ENCODE data around the gene AMOTL1. TPM values are rescaled to one million over a fixed set of nuclear protein-coding genes. Genes with fewer than 3 reads are reported as not detected.

The AMOTL1 gene
- polyA plus RNA-seq, 1 experiment, result 43.7 TPM

DNA sequence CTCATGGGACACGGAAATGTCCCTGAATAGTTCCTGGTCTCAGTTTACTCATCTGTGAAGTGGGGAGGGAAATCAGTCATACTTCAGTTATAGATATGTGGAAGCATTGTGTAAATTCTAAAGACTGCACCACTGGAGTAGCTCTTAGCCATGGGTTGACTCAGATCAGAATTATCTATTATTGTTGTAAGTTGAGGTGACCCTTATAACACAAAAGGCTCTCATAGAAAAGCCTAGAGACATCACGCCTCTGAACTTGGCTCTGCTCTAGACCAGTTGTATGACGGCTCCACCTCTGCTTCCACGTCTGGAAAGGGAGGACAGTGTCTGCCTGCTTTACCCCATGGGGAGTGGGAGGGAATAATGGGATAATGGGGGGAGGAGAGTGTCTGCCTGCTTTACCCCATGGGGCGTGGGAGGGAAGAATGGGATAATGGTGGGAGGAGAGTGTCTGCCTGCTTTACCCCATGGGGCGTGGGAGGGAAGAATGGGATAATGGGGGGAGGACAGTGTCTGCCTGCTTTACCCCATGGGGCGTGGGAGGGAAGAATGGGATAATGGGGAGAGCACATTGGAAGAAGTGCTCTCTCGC lies 98.2 kb downstream of the AMOTL1 start:
- ChIA-PET POLR2A (no interaction called here), CTCF (no interaction called here)
- H3K27ac ChIP-seq (ENCODE audit: low read depth, low read length), result no peak overlapping the region

DNA sequence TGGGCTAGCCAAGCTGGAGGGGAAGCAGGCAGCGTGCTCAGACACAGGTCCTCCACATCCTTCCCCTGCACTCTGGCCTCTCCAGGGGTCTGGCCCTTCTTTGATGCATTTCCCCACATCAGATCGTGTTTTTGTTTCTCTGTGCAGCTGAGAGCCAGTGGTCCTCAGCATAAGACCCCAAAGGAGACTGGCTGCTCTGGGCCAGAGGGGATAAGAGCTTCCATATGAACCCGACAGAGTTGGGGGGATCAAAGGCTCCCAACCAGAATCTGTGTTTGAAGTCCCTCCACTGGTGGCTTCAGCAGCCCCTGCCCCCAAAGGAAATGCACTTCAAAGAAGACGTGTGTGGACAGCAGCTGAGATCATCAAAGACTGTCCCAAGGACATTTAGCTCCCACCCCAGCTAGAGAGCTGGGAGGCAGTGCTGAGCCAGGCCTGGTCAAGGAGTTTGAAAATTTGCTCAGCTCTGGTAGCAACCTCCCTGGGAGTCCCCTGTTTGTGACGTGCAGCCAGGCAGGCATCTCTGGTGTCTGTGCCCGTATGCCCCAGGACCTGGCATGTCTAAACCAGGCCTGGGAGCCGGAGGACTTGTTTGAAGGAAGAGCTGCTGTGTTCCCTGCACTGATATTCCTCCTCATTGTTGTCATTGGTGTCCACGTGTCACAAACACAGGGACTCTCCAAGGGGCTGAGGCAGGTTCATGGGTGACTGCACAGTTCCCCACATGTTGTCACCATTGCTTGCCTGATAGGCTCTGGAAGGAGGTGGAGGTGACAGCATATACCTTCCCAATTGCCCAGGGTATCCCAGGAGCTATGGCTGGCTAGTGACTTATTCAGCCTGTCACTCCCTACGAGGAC lies 99.0 kb downstream of the AMOTL1 start:
- POLR2A ChIA-PET, result no interaction called here

More for the DNA sequence above, 98.2 kb downstream of the AMOTL1 start:
- Histone ChIP-seq H3K4me3 (ENCODE audit: low read depth, low read length) (no peak overlapping the region), H3K27me3 (ENCODE audit: control insufficient read depth, insufficient read depth, low read length) (no peaks in the 10 kb centered on the region), H3K9me3 (ENCODE audit: control insufficient read depth, insufficient read depth, low read length) (no peaks in the 10 kb centered on the region; the same call in 1 of the 2 replicates)
- TF ChIP-seq, protein P1, sequence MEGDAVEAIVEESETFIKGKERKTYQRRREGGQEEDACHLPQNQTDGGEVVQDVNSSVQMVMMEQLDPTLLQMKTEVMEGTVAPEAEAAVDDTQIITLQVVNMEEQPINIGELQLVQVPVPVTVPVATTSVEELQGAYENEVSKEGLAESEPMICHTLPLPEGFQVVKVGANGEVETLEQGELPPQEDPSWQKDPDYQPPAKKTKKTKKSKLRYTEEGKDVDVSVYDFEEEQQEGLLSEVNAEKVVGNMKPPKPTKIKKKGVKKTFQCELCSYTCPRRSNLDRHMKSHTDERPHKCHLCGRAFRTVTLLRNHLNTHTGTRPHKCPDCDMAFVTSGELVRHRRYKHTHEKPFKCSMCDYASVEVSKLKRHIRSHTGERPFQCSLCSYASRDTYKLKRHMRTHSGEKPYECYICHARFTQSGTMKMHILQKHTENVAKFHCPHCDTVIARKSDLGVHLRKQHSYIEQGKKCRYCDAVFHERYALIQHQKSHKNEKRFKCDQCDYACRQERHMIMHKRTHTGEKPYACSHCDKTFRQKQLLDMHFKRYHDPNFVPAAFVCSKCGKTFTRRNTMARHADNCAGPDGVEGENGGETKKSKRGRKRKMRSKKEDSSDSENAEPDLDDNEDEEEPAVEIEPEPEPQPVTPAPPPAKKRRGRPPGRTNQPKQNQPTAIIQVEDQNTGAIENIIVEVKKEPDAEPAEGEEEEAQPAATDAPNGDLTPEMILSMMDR (IDR thresholded peaks at IDR 0.05; ENCODE audit: low read depth, low read length), result no peak
- no peak for DNase-seq (ENCODE audit: low read depth, low spot score)

GRCh38 chr11:94868468-94868867 lies 100.3 kb downstream of the AMOTL1 start:
- Histone ChIP-seq H3K9me3 (ENCODE audit: control insufficient read depth, insufficient read depth, low read length) (no peaks in the 10 kb centered on the region; the same call in 1 of the 2 replicates), H3K27me3 (ENCODE audit: control insufficient read depth, insufficient read depth, low read length) (no peaks in the 10 kb centered on the region), H3K4me3 (ENCODE audit: low read depth, low read length) (no peak overlapping the region), H3K27ac (ENCODE audit: low read depth, low read length) (no peak overlapping the region)
- TF ChIP-seq, protein P1 (IDR thresholded peaks at IDR 0.05; ENCODE audit: low read depth, low read length), result no peak
- no peak for DNase-seq (ENCODE audit: low read depth, low spot score)
- POLR2A ChIA-PET, result no interaction called here
- CTCF ChIA-PET, result no interaction called here

More for the DNA sequence above, 99.0 kb downstream of the AMOTL1 start:
- TF ChIP-seq, protein P1 (IDR thresholded peaks at IDR 0.05; ENCODE audit: low read depth, low read length), result no peak
- no peak overlapping the region for H3K27ac ChIP-seq (ENCODE audit: low read depth, low read length)
- CTCF ChIA-PET, result interaction anchor here (1.1 kb wide), 2 partner anchors 31 to 244 kb away, joined by 3 to 4 read pairs; no protein-coding TSS in a partner anchor
- no peaks in the 10 kb centered on the region for H3K27me3 ChIP-seq (ENCODE audit: control insufficient read depth, insufficient read depth, low read length)
- H3K4me3 ChIP-seq (ENCODE audit: low read depth, low read length), result no peak overlapping the region
- no peak for DNase-seq (ENCODE audit: low read depth, low spot score)
- H3K9me3 ChIP-seq (ENCODE audit: control insufficient read depth, insufficient read depth, low read length), result no peaks in the 10 kb centered on the region; the same call in 1 of the 2 replicates

GRCh38 chr11:94869186-94869585 lies 101.0 kb downstream of the AMOTL1 start:
- TF ChIP-seq, protein P1 (IDR thresholded peaks at IDR 0.05; ENCODE audit: low read depth, low read length), result no peak
- Histone ChIP-seq H3K27me3 (ENCODE audit: control insufficient read depth, insufficient read depth, low read length) (no peaks in the 10 kb centered on the region), H3K4me3 (ENCODE audit: low read depth, low read length) (no peak overlapping the region), H3K27ac (ENCODE audit: low read depth, low read length) (no peak overlapping the region), H3K9me3 (ENCODE audit: control insufficient read depth, insufficient read depth, low read length) (no peaks in the 10 kb centered on the region; the same call in 1 of the 2 replicates)
- ChIA-PET CTCF (no interaction called here), POLR2A (no interaction called here)
- no peak for DNase-seq (ENCODE audit: low read depth, low spot score)

DNA sequence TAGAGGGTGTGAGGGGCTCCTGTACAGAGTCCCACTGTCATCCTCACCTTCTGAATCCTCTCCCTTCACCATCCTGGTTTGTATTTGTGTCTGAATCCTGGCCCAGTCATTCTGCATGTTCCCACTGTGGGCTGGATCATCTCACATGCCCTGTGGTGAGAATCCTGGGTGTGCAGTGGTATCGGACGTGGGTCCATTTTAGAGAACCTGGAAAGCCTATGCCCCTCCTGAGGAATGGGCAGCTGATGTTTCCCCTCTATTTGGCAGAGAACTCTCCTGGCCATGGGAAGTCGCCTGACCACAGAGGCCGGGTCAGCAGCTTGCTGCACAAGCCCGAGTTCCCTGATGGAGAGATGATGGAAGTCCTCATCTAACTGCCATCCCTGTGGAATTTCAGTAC lies 102.3 kb downstream of the AMOTL1 start:
- DNase-seq (ENCODE audit: low read depth, low spot score), result no peak
- no peak overlapping the region for H3K27ac ChIP-seq (ENCODE audit: low read depth, low read length)
- H3K4me3 ChIP-seq (ENCODE audit: low read depth, low read length), result no peak overlapping the region
- TF ChIP-seq, protein P1 (IDR thresholded peaks at IDR 0.05; ENCODE audit: low read depth, low read length), result no peak
- no peaks in the 10 kb centered on the region for H3K27me3 ChIP-seq (ENCODE audit: control insufficient read depth, insufficient read depth, low read length)
- H3K9me3 ChIP-seq (ENCODE audit: control insufficient read depth, insufficient read depth, low read length), result no peaks in the 10 kb centered on the region; the same call in 1 of the 2 replicates
- POLR2A ChIA-PET, result no interaction called here
- CTCF ChIA-PET, result no interaction called here

Data from AG04450 (cell line).